Liver (tissue), 9 donors: ENCODE data around the gene COL23A1. TPM values are rescaled to one million over a fixed set of nuclear protein-coding genes. Genes with fewer than 3 reads are reported as not detected.

ENCODE experiments used
- DNase-seq: peaks from one replicate; pipeline ENCODE4 v3.0.0-alpha.2; 2017; ENCODE audit warnings: low spot score
- H3K27ac ChIP-seq, 2 donors: one replicate each; pipeline ENCODE4 v1.7.0; 2013; ENCODE audit warnings: inconsistent platforms in 2 of 2, low read length in 2 of 2, control low read depth in 1 of 2, low read depth in 1 of 2, mild to moderate bottlenecking in 1 of 2
- H3K27me3 ChIP-seq, 4 donors: one replicate each; pipeline versions ENCODE4 v1.6.1 to v1.7.0; 2013; ENCODE audit warnings: low read length in 3 of 4, inconsistent platforms in 1 of 4, mild to moderate bottlenecking in 1 of 4, moderate library complexity in 1 of 4; ENCODE audit not compliant: control insufficient read depth in 4 of 4, insufficient read depth in 4 of 4
- H3K36me3 ChIP-seq, 4 donors: one replicate each; pipeline versions ENCODE4 v1.6.1 to v1.7.0; 2013; ENCODE audit warnings: low read length in 3 of 4, mild to moderate bottlenecking in 3 of 4, low read depth in 1 of 4, moderate library complexity in 1 of 4; ENCODE audit not compliant: control insufficient read depth in 4 of 4, insufficient read depth in 3 of 4
- H3K4me1 ChIP-seq, 4 donors: one replicate each; pipeline versions ENCODE4 v1.6.1 to v1.7.0; 2013; ENCODE audit warnings: low read length in 3 of 4, mild to moderate bottlenecking in 3 of 4, moderate library complexity in 1 of 4; ENCODE audit not compliant: control insufficient read depth in 4 of 4, insufficient read depth in 4 of 4
- H3K4me3 ChIP-seq, 3 donors: one replicate each; pipeline versions ENCODE4 v1.6.1 to v1.7.0; 2013; ENCODE audit warnings: low read length in 3 of 3, control low read depth in 1 of 3, low read depth in 1 of 3, mild to moderate bottlenecking in 1 of 3
- H3K9ac ChIP-seq, 2 donors: one replicate each; pipeline ENCODE4 v1.7.0; 2013; ENCODE audit warnings: low read length in 2 of 2, mild to moderate bottlenecking in 2 of 2, moderate library complexity in 2 of 2, control low read depth in 1 of 2, low read depth in 1 of 2
- H3K9me3 ChIP-seq, 4 donors: one replicate each; pipeline versions ENCODE4 v1.6.1 to v1.7.0; 2013; ENCODE audit warnings: low read length in 3 of 4; ENCODE audit not compliant: control insufficient read depth in 4 of 4
- EGR1 ChIP-seq, 2 donors: IDR thresholded peaks; 2 replicates each; pipeline ENCODE4 v1.6.1; 2016 to 2018; ENCODE audit warnings: antibody characterized with exemption in 2 of 2, low read depth in 2 of 2
- FOXA1 ChIP-seq: IDR thresholded peaks from 2 replicates; pipeline ENCODE4 v1.6.1; 2016; ENCODE audit warnings: antibody characterized with exemption
- FOXA2 ChIP-seq: IDR thresholded peaks from 2 replicates; pipeline ENCODE4 v1.6.1; 2016; ENCODE audit warnings: antibody characterized with exemption
- GABPA ChIP-seq, 2 donors: IDR thresholded peaks in 1 of 2; conservative IDR thresholded peaks in 1 of 2; 2 replicates each; pipeline ENCODE4 v1.6.1; 2016; ENCODE audit warnings: antibody characterized with exemption in 2 of 2, mild to moderate bottlenecking in 1 of 2, moderate library complexity in 1 of 2
- HNF4A ChIP-seq, 2 donors: conservative IDR thresholded peaks; 2 replicates each; pipeline ENCODE4 v1.6.1; 2016; ENCODE audit warnings: antibody characterized with exemption in 2 of 2, mild to moderate bottlenecking in 2 of 2
- HNF4G ChIP-seq: IDR thresholded peaks from 2 replicates; pipeline ENCODE4 v1.6.1; 2016; ENCODE audit warnings: antibody characterized with exemption
- JUND ChIP-seq, 2 donors: IDR thresholded peaks; 2 replicates each; pipeline ENCODE4 v1.6.1; 2016; ENCODE audit warnings: antibody characterized with exemption in 2 of 2
- NR2F2 ChIP-seq: IDR thresholded peaks from 2 replicates; pipeline ENCODE4 v1.6.1; 2016; ENCODE audit warnings: antibody characterized with exemption
- RAD21 ChIP-seq, 2 donors: IDR thresholded peaks; 2 replicates each; pipeline ENCODE4 v1.6.1; 2016; ENCODE audit warnings: antibody characterized with exemption in 2 of 2, mild to moderate bottlenecking in 2 of 2
- RXRA ChIP-seq, 2 donors: IDR thresholded peaks; 2 replicates each; pipeline ENCODE4 v1.6.1; 2017 to 2018; ENCODE audit warnings: antibody characterized with exemption in 2 of 2, mild to moderate bottlenecking in 1 of 2
- SP1 ChIP-seq: IDR thresholded peaks from 2 replicates; pipeline ENCODE4 v1.6.1; 2018; ENCODE audit warnings: antibody characterized with exemption, mild to moderate bottlenecking
- TAF1 ChIP-seq: conservative IDR thresholded peaks from 2 replicates; pipeline ENCODE4 v1.6.1; 2016; ENCODE audit warnings: antibody characterized with exemption, mild to moderate bottlenecking
- YY1 ChIP-seq: IDR thresholded peaks from 2 replicates; pipeline ENCODE4 v1.6.1; 2016; ENCODE audit warnings: antibody characterized with exemption, mild to moderate bottlenecking
- whole genome bisulfite sequencing: extraction: QIAGEN DNeasy Blood & Tissue Kit; methylation state at CpG from one replicate; pipeline ENCODE4 v1.1.7; 2013; 5-methylcytosine and 5-hydroxymethylcytosine counted together
- polyA plus RNA-seq, 2 donors: library from polyadenylated mRNA; stranded (reverse) in 1 of 2; unstranded in 1 of 2; fragments of 200-250 nt in 1 of 2; fragments of >200 nt in 1 of 2; fragmentation: Nextera tagmentation in 1 of 2; extraction: Ambion mirVana in 1 of 2; gene quantifications; one replicate each; pipeline versions ENCODE4 v1.2.1 to v1.2.3, GENCODE V29; 2013 to 2015
- total RNA-seq, 2 donors: library from RNA; depleted of rRNA; stranded (reverse); fragments of >200 nt; gene quantifications; one replicate each; pipeline ENCODE4 v1.2.3, GENCODE V29; 2014
- TF ChIP-seq, protein P1 (sequence below): IDR thresholded peaks from 2 replicates; pipeline ENCODE4 v1.6.1; 2016; ENCODE audit warnings: antibody characterized with exemption
- TF ChIP-seq, protein P2 (sequence below): IDR thresholded peaks from 2 replicates; pipeline ENCODE4 v1.6.1; 2016; ENCODE audit warnings: antibody characterized with exemption
- TF ChIP-seq, protein P3 (sequence below): IDR thresholded peaks from 2 replicates; pipeline ENCODE4 v1.6.1; 2016; ENCODE audit warnings: antibody characterized with exemption
- TF ChIP-seq, protein P4 (sequence below): fragments of 150-350 bp; IDR thresholded peaks from 2 replicates; pipeline ENCODE4 v1.5.1; 2017; ENCODE audit warnings: improper control_type of control experiment, low read depth, low read length; ENCODE audit not compliant: missing input control
- TF ChIP-seq, protein P5 (sequence below): IDR thresholded peaks from 2 replicates; pipeline ENCODE4 v1.6.1; 2016; ENCODE audit warnings: antibody characterized with exemption, mild to moderate bottlenecking
- donor health status: healthy.
- donor health status: healthy.
- donor health status: healthy.
- donor health status: healthy.
- donor health status: healthy.

The COL23A1 gene
- total and polyA plus RNA-seq, 4 donors: 0.08 to 1.4 (median 0.27) TPM

DNA sequence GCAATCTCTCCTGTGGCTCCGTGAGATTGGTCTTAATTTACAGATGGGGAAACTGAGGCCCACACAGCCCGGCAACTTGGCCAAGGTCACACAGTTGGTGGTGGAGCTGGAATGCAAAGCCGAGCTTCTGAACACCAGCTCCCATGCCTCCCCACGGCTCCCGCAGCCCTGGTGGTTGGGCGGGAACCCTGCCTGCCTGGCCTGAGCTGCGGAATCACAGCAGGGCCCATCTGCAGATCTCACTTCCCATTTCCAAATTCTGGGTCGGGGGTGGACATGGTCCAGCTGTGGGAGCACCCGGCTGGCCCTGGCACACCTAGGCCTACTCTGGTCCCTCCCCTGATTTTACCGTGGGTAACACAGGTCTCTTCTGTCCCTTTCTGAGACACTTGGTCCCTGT lies 322.3 kb downstream of the COL23A1 start:
- no peak overlapping the region for H3K27ac ChIP-seq
- no peaks in the 10 kb centered on the region for H3K9me3 ChIP-seq
- no peak overlapping the region for H3K9ac ChIP-seq
- H3K4me3 ChIP-seq: no peak overlapping the region
- TF ChIP-seq HNF4A (conservative IDR thresholded peaks at IDR 0.05) (no peak), EGR1 (IDR thresholded peaks at IDR 0.05; ENCODE audit: low read depth in 2 of 2) (no peak), FOXA2 (no peak), RXRA (IDR thresholded peaks at IDR 0.05) (no peak), NR2F2 (no peak), TAF1 (no peak), YY1 (no peak), SP1 (no peak), GABPA (IDR thresholded peaks at IDR 0.05 in 1 of 2, conservative IDR thresholded peaks at IDR 0.05 in 1 of 2) (no peak), HNF4G (no peak), JUND (IDR thresholded peaks at IDR 0.05) (no peak), RAD21 (IDR thresholded peaks at IDR 0.05) (no peak), FOXA1 (no peak)
- TF ChIP-seq, protein P1, sequence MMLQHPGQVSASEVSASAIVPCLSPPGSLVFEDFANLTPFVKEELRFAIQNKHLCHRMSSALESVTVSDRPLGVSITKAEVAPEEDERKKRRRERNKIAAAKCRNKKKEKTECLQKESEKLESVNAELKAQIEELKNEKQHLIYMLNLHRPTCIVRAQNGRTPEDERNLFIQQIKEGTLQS: no peak
- TF ChIP-seq, protein P2, sequence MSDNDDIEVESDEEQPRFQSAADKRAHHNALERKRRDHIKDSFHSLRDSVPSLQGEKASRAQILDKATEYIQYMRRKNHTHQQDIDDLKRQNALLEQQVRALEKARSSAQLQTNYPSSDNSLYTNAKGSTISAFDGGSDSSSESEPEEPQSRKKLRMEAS: no peak
- TF ChIP-seq, protein P3, sequence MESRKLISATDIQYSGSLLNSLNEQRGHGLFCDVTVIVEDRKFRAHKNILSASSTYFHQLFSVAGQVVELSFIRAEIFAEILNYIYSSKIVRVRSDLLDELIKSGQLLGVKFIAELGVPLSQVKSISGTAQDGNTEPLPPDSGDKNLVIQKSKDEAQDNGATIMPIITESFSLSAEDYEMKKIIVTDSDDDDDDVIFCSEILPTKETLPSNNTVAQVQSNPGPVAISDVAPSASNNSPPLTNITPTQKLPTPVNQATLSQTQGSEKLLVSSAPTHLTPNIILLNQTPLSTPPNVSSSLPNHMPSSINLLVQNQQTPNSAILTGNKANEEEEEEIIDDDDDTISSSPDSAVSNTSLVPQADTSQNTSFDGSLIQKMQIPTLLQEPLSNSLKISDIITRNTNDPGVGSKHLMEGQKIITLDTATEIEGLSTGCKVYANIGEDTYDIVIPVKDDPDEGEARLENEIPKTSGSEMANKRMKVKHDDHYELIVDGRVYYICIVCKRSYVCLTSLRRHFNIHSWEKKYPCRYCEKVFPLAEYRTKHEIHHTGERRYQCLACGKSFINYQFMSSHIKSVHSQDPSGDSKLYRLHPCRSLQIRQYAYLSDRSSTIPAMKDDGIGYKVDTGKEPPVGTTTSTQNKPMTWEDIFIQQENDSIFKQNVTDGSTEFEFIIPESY: no peak
- TF ChIP-seq, protein P4, sequence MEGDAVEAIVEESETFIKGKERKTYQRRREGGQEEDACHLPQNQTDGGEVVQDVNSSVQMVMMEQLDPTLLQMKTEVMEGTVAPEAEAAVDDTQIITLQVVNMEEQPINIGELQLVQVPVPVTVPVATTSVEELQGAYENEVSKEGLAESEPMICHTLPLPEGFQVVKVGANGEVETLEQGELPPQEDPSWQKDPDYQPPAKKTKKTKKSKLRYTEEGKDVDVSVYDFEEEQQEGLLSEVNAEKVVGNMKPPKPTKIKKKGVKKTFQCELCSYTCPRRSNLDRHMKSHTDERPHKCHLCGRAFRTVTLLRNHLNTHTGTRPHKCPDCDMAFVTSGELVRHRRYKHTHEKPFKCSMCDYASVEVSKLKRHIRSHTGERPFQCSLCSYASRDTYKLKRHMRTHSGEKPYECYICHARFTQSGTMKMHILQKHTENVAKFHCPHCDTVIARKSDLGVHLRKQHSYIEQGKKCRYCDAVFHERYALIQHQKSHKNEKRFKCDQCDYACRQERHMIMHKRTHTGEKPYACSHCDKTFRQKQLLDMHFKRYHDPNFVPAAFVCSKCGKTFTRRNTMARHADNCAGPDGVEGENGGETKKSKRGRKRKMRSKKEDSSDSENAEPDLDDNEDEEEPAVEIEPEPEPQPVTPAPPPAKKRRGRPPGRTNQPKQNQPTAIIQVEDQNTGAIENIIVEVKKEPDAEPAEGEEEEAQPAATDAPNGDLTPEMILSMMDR: no peak
- TF ChIP-seq, protein P5, sequence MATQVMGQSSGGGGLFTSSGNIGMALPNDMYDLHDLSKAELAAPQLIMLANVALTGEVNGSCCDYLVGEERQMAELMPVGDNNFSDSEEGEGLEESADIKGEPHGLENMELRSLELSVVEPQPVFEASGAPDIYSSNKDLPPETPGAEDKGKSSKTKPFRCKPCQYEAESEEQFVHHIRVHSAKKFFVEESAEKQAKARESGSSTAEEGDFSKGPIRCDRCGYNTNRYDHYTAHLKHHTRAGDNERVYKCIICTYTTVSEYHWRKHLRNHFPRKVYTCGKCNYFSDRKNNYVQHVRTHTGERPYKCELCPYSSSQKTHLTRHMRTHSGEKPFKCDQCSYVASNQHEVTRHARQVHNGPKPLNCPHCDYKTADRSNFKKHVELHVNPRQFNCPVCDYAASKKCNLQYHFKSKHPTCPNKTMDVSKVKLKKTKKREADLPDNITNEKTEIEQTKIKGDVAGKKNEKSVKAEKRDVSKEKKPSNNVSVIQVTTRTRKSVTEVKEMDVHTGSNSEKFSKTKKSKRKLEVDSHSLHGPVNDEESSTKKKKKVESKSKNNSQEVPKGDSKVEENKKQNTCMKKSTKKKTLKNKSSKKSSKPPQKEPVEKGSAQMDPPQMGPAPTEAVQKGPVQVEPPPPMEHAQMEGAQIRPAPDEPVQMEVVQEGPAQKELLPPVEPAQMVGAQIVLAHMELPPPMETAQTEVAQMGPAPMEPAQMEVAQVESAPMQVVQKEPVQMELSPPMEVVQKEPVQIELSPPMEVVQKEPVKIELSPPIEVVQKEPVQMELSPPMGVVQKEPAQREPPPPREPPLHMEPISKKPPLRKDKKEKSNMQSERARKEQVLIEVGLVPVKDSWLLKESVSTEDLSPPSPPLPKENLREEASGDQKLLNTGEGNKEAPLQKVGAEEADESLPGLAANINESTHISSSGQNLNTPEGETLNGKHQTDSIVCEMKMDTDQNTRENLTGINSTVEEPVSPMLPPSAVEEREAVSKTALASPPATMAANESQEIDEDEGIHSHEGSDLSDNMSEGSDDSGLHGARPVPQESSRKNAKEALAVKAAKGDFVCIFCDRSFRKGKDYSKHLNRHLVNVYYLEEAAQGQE: no peak
- H3K27me3 ChIP-seq: no peaks in the 10 kb centered on the region
- 85% methylated on average over 10 of the region's 10 CpGs for WGBS
- no peaks in the 10 kb centered on the region for H3K36me3 ChIP-seq
- no peak for DNase-seq
- no peaks in the 10 kb centered on the region for H3K4me1 ChIP-seq

DNA sequence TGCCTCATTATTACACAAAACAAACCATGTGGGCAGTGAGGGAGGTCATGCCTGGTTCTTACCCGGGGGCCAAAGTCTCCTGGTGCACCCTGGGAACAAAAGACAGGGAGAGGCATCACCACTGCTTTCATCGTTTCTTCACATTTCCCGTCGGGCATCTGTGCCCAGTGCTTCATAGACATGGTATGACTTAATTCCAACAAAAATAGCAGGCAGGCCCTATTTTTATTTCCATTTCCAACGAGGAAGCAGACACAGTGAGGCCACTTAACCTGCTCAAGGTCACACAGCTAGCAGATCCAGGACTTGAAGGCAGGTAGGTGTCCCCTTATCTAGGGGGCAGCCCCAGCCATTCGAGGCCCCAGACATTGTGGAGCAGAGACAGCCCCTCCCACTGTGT lies 322.9 kb downstream of the COL23A1 start:
- no peak overlapping the region for H3K27ac ChIP-seq
- DNase-seq: no peak
- no peaks in the 10 kb centered on the region for H3K9me3 ChIP-seq
- no peaks in the 10 kb centered on the region for H3K27me3 ChIP-seq
- H3K4me3 ChIP-seq: no peak overlapping the region
- 74% methylated on average over 6 of the region's 6 CpGs for WGBS
- no peaks in the 10 kb centered on the region for H3K36me3 ChIP-seq
- TF ChIP-seq EGR1 (IDR thresholded peaks at IDR 0.05; ENCODE audit: low read depth in 2 of 2) (no peak), FOXA2 (no peak), GABPA (IDR thresholded peaks at IDR 0.05 in 1 of 2, conservative IDR thresholded peaks at IDR 0.05 in 1 of 2) (no peak), YY1 (no peak), SP1 (no peak), FOXA1 (no peak), HNF4A (conservative IDR thresholded peaks at IDR 0.05) (no peak), HNF4G (no peak), RAD21 (IDR thresholded peaks at IDR 0.05) (no peak), NR2F2 (no peak), JUND (IDR thresholded peaks at IDR 0.05) (no peak), TAF1 (no peak)
- TF ChIP-seq, protein P3: no peak
- TF ChIP-seq, protein P4: no peak
- TF ChIP-seq, protein P2: no peak
- TF ChIP-seq, protein P1: no peak
- H3K4me1 ChIP-seq: no peaks in the 10 kb centered on the region
- no peak overlapping the region for H3K9ac ChIP-seq
